Activated CD8-positive, alpha-beta T cell treated with anti-CD3 and anti-CD28 coated beads for 36 hours (primary cell): ENCODE measurements around the gene RAD21L1. TPM values are rescaled to one million over a fixed set of nuclear protein-coding genes. Genes with fewer than 3 reads are reported as not detected.

ENCODE experiments used
- ATAC-seq: fragments of 200-7000 bp; cut with Tn5 transposase; one replicate; pipeline ENCODE4 v1.10.0; 2021; ENCODE audit warnings: mild to moderate bottlenecking, moderate library complexity
- CTCF ChIA-PET: fragments of 350-600 bp; sonication (Branson Sonifier 250); formaldehyde crosslinking; loops from one replicate; lab custom pipeline; 2021; ENCODE audit warnings: antibody characterized with exemption; lab: Charles Lee
- POLR2A ChIA-PET: fragments of 350-600 bp; sonication (Branson Sonifier 250); formaldehyde crosslinking; loops from one replicate; lab custom pipeline; 2021; ENCODE audit warnings: antibody characterized with exemption; lab: Charles Lee
- DNase-seq: peaks from one replicate; pipeline ENCODE4 v3.0.0-alpha.2; 2020
- H3K27ac Mint-ChIP-seq: one replicate; pipeline ENCODE4 v1.8.0; 2021; ENCODE audit warnings: mild to moderate bottlenecking, mixed read lengths
- H3K27me3 Mint-ChIP-seq: one replicate; pipeline ENCODE4 v1.8.0; 2021; ENCODE audit warnings: mixed read lengths
- H3K36me3 Mint-ChIP-seq: one replicate; pipeline ENCODE4 v1.8.0; 2021; ENCODE audit warnings: low read depth, mixed read lengths
- H3K4me1 Mint-ChIP-seq: one replicate; pipeline ENCODE4 v1.8.0; 2021; ENCODE audit warnings: low read depth, mixed read lengths
- H3K4me3 Mint-ChIP-seq: one replicate; pipeline ENCODE4 v1.8.0; 2021; ENCODE audit warnings: mild to moderate bottlenecking, moderate library complexity, mixed read lengths
- H3K9me3 Mint-ChIP-seq: one replicate; pipeline ENCODE4 v1.8.0; 2021; ENCODE audit warnings: mixed read lengths
- intact Hi-C: fragments of 100-400 bp; cut with micrococcal nuclease; formaldehyde crosslinking; loops from one replicate; pipeline ENCODE4 v1.10.0; 2022
- total RNA-seq, 2 experiments: library from RNA; stranded (reverse); gene quantifications; one replicate each; pipeline ENCODE4 v1.2.3, GENCODE V29; 2021
- TF ChIP-seq, protein P1 (sequence below): fragments of 200-600 bp; IDR thresholded peaks from one replicate; pipeline ENCODE4 v1.8.0; 2022; ENCODE audit warnings: antibody characterized with exemption, mild to moderate bottlenecking

Gene RAD21L1
- total RNA-seq, 2 experiments from 2014 or later: 0.18 to 0.25 TPM

DNA sequence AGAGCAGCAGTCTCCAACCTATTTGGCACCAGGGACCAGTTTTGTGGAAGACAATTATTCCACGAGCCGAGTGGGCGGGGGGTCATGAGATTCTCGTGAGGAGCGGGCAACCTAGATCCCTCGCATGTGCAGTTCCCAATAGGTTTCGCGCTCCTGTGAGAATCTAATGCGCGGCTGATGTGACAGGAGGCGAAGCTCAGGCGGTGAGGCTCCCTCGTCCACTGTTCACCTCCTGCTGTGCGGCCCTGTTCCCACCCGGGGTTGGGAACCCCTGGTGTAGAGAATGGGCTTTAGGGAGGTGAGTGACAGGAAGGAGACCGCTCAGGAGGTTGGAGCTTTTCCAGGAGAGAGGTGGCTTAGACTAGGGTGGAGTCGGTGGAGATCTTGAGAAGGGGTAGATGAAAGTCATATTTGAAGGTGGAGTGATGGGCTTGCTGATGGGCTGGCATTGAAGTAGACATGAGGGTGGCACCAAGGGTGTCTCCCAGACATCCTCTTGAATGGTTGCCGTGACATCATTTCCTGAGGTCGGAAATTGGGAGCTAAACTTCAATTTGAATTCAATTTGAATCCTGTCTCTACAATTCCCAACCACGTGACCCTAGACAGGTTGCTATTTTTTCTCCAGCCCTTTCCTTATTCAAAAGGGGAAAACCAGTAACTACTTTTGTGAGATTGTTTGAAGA, 1.5 kb upstream of the RAD21L1 start:
- TF ChIP-seq, protein P1, sequence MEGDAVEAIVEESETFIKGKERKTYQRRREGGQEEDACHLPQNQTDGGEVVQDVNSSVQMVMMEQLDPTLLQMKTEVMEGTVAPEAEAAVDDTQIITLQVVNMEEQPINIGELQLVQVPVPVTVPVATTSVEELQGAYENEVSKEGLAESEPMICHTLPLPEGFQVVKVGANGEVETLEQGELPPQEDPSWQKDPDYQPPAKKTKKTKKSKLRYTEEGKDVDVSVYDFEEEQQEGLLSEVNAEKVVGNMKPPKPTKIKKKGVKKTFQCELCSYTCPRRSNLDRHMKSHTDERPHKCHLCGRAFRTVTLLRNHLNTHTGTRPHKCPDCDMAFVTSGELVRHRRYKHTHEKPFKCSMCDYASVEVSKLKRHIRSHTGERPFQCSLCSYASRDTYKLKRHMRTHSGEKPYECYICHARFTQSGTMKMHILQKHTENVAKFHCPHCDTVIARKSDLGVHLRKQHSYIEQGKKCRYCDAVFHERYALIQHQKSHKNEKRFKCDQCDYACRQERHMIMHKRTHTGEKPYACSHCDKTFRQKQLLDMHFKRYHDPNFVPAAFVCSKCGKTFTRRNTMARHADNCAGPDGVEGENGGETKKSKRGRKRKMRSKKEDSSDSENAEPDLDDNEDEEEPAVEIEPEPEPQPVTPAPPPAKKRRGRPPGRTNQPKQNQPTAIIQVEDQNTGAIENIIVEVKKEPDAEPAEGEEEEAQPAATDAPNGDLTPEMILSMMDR: no peak
- Mint-ChIP-seq H3K4me3 (peak overlapping the region; percentile 12), H3K9me3 (peaks cover 5% of the 10 kb centered on the region), H3K36me3 (no peaks in the 10 kb centered on the region), H3K4me1 (no peaks in the 10 kb centered on the region), H3K27me3 (peaks cover 9% of the 10 kb centered on the region), H3K27ac (no peak overlapping the region)
- DNase-seq (no peak), ATAC-seq (no peak)
- intact Hi-C loops: no loop called here
- ChIA-PET POLR2A (no interaction called here), CTCF (interaction anchor here (1.9 kb wide), 1 partner anchor 11 kb away, joined by 9 read pairs; no protein-coding TSS in a partner anchor)

DNA sequence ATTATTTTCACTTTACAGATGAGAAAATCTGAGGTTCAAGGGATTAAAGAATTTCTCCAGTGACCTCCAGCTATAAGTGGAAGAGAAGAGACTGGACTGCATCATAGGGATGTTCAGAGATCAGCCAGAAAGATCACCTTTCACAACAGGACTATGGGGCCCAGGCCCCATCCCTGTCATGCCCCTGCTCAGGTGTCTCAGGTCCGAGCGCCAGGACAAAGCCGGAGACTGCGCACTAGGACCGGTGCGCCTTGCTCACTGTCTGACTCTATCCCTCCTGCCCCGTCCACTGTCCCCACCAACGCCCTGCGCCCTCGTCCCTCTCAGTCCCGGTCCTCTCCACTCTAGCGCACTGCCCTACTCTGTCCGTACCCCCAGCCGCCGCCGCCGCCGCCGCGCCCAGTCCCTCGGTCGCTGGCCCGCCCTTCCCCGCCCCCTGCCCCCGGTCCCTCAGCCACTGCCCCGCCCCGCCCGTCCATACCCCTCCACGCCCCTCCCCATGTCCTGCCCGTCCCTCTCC, 521 bp upstream of the RAD21L1 start:
- no peaks in the 10 kb centered on the region for H3K36me3 Mint-ChIP-seq
- DNase-seq (no peak), ATAC-seq (no peak)
- no peak overlapping the region for H3K27ac Mint-ChIP-seq
- H3K27me3 Mint-ChIP-seq: peaks cover 13% of the 10 kb centered on the region
- no peaks in the 10 kb centered on the region for H3K4me1 Mint-ChIP-seq
- ChIA-PET POLR2A (interaction anchor here (1.1 kb wide), 1 partner anchor 8 kb away, joined by 4 read pairs; no protein-coding TSS in a partner anchor), CTCF (interaction anchor here (1.9 kb wide), 1 partner anchor 12 kb away, joined by 9 read pairs; no protein-coding TSS in a partner anchor)
- peak overlapping the region; percentile 67 for H3K4me3 Mint-ChIP-seq
- H3K9me3 Mint-ChIP-seq: peaks cover 5% of the 10 kb centered on the region
- intact Hi-C loops: no loop called here
- TF ChIP-seq, protein P1: no peak

DNA sequence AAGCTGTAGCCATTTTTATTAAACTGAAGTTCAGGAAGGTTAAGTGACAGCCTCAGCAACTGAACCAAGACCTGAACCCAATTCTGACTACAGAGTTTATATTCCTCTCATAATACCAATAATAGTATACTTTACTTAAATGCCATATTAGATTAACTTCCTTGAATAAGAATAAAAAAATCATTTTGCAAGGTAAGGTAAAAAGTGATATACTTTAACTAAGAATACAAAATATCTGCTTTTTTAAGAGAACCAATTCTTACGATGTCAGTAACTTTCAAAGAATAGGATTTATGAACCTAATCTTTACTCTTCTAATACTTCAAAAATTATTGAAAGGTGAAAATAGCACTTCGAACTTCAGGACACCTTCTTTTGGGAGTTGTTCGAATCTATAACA, 3.7 kb downstream of the RAD21L1 start:
- ChIA-PET POLR2A (no interaction called here), CTCF (no interaction called here)
- Mint-ChIP-seq H3K27me3 (peaks cover 17% of the 10 kb centered on the region), H3K36me3 (no peaks in the 10 kb centered on the region), H3K4me3 (no peak overlapping the region), H3K4me1 (no peaks in the 10 kb centered on the region), H3K27ac (no peak overlapping the region), H3K9me3 (no peaks in the 10 kb centered on the region)
- DNase-seq (no peak), ATAC-seq (no peak)
- intact Hi-C loops: no loop called here
- TF ChIP-seq, protein P1: no peak

DNA sequence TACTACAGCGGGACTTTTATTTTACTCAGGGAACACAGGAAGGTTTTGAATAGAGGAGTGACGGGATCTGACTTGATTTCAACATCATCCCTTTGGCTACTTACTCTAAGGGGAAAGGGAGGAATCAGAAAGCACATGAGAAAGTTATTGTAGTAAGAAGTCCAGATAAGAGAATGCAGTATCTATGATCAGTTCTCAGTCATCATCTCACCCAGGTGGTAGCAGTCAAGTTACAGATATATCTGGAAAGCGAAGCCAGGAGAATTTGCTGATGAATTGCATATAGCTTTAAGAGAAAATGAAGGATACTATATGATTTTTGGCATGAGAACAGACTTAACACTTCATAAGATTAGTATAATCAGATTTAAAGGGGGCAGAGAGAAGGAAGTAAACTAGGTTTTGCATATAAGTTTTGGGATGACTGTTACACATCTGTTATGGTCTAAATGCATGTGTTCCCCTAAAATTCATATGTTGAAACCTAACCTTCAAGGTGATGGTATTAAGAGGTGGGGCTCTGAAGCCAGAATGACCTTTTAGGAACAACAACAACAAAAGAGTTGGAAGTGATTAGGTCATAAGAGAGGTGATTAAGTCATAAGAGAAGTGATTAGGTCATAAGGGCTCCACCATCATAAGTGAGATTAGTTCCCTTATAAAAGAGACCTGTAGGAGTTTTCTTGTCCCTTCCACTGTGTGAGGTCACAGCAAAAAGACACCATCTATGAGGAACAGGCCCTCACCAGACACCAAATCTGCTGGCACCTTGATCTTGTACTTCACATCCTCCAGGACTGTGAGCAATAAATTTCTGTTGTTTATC, 6.7 kb downstream of the RAD21L1 start:
- Mint-ChIP-seq H3K9me3 (no peaks in the 10 kb centered on the region), H3K4me3 (no peak overlapping the region), H3K27me3 (peaks cover 11% of the 10 kb centered on the region), H3K4me1 (no peaks in the 10 kb centered on the region), H3K27ac (no peak overlapping the region), H3K36me3 (no peaks in the 10 kb centered on the region)
- TF ChIP-seq, protein P1: no peak
- ChIA-PET POLR2A (interaction anchor here (0.6 kb wide), 1 partner anchor 112 kb away, joined by 4 read pairs; no protein-coding TSS in a partner anchor), CTCF (no interaction called here)
- intact Hi-C loops: no loop called here
- ATAC-seq (peak; percentile 55), DNase-seq (no peak)
